ENCODE results near the gene YY1. TPM values are rescaled to one million over a fixed set of nuclear protein-coding genes. Genes with fewer than 3 reads are reported as not detected.

Gene YY1
- total RNA-seq: 30.7 and 33.6 TPM in 2 replicates

DNA sequence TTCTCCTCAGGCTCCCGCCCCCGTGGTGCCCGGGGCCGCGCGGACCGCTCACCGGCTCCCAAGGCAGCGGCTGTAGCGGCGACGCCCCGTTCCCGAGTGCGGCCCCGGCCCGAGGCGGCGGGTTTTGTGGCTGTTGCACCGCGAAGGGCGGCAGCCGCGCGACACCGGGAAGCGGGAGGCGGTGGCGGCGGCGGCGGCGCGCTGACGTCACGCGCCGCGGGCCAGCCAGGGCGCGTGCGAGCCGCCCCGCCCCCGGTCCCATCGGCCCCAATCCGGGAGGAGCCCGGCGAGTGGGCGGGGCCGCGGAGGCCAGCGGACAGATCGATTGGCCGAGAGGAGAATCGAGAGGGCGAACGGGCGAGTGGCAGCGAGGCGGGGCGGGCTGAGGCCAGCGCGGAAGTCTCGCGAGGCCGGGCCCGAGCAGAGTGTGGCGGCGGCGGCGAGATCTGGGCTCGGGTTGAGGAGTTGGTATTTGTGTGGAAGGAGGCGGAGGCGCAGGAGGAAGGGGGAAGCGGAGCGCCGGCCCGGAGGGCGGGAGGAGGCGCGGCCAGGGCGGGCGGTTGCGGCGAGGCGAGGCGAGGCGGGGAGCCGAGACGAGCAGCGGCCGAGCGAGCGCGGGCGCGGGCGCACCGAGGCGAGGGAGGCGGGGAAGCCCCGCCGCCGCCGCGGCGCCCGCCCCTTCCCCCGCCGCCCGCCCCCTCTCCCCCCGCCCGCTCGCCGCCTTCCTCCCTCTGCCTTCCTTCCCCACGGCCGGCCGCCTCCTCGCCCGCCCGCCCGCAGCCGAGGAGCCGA lies at the start of gene YY1:
Gene YY1 (plus strand): TSS at position 726 of the 792 bp plus-strand sequence. CDS start 101 bp downstream, outside the sequence.

DNA sequence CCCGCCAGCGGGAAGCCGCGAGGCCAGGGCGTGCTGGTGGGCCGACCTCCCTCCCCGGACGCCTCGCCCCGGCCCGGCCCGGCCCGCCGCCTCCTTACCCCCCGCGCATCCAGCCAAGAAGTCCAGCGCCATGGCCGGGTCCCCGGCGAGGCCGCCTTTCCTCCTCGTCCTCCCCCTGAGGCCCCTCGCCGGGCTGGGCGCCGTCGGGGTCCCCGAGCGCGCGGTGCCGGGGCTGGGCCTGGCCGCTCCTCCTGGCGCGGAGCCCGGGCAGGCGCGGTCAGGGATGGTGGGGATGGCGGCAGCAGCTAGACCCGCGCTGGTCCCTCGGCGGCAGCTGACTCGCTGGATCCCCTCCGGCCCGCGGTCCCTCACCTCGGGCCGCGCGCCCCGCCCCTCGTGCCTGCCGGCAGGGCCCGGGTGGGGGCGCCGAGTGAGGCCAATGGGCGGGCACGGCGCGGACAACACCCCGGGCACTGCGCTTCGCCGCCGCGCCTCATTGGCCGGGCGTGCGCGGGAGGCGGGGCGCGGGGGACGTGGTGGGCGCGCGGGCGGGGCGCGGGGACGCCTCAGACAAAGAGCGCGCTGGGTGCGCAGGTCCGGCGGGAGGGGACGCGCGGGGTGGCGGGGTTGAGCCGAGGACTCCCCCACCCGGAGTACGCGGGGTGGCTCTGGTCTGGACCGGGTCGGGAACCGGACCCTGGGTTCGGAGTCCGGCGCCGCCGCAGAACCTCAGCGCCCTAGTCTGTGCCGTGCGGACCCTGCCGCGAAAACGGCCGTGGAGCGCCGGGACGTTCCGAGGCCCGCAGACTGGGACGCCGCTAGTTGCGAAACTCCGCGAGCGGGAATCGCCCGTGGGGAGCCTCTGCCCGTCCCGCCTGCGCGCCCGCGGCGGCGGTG lies 67.4 kb downstream of the YY1 start, which contains the start of gene SLC25A29:
Gene SLC25A29 (minus strand): TSS at position 344 of the 897 bp plus-strand sequence. CDS start 212 bp downstream, at position 132.

GRCh38 chr14:100323121-100323941 lies 84.4 kb downstream of the YY1 start, which contains the start of gene SLC25A47:
Gene SLC25A47 (plus strand): TSS chr14:100323339. CDS start chr14:100323415, 76 bp downstream.

Other genes starting within 250 kb of the YY1 start
- 19.9 and 24.9 TPM in 2 replicates for gene EVL, start 173.7 kb upstream of the YY1 start, total RNA-seq
- 0.23 TPM in 1 of 2 replicates, not detected in the other for gene DEGS2, start 79.5 kb upstream of the YY1 start, total RNA-seq
- 18.4 and 24.6 TPM in 2 replicates for gene SLC25A29, start 67.3 kb downstream of the YY1 start, total RNA-seq
- gene SLC25A47, start 84.2 kb downstream of the YY1 start, total RNA-seq: not detected in 2 replicates
- 9.1 and 11.0 TPM in 2 replicates for gene WDR25, start 137.3 kb downstream of the YY1 start, total RNA-seq